Neural cell (in vitro differentiated cells): ENCODE results near the gene MPI.

Experiments
- CTCF ChIP-seq: fragments of 450-650 bp; IDR thresholded peaks from 2 replicates; pipeline ENCODE4 v1.5.1; 2014; ENCODE audit warnings: antibody characterized with exemption, mild to moderate bottlenecking, moderate library complexity; ENCODE audit not compliant: poor library complexity, severe bottlenecking
- EP300 ChIP-seq: fragments of 450-650 bp; conservative IDR thresholded peaks from 2 replicates; pipeline ENCODE4 v1.6.1; 2014; ENCODE audit warnings: antibody characterized with exemption, mild to moderate bottlenecking, moderate library complexity; ENCODE audit not compliant: poor library complexity, severe bottlenecking
- EZH2 ChIP-seq: fragments of 200-600, 300-800 bp; shearing (Covaris generic), sonication (generic); IDR thresholded peaks from 2 replicates; pipeline ENCODE4 v1.6.1; 2014; ENCODE audit warnings: antibody characterized with exemption, low read length, borderline replicate concordance, mild to moderate bottlenecking; ENCODE audit not compliant: insufficient read depth, poor library complexity, severe bottlenecking
- TAF1 ChIP-seq: IDR thresholded peaks from 2 replicates; pipeline ENCODE4 v1.6.1; 2012; ENCODE audit warnings: low read depth

- TF ChIP-seq CTCF (no peak), EZH2 (no peak), TAF1 (no peak), EP300 (no peak)
Measured at GRCh38 chr15:74844319-74845207, 45.3 kb upstream of the MPI start.
